ENCODE measurements around the gene NR6A1. TPM values are rescaled to one million over a fixed set of nuclear protein-coding genes. Genes with fewer than 3 reads are reported as not detected.

The NR6A1 gene
- total and polyA plus RNA-seq, 5 donors: 0.57 to 1.9 (median 0.91) TPM

DNA sequence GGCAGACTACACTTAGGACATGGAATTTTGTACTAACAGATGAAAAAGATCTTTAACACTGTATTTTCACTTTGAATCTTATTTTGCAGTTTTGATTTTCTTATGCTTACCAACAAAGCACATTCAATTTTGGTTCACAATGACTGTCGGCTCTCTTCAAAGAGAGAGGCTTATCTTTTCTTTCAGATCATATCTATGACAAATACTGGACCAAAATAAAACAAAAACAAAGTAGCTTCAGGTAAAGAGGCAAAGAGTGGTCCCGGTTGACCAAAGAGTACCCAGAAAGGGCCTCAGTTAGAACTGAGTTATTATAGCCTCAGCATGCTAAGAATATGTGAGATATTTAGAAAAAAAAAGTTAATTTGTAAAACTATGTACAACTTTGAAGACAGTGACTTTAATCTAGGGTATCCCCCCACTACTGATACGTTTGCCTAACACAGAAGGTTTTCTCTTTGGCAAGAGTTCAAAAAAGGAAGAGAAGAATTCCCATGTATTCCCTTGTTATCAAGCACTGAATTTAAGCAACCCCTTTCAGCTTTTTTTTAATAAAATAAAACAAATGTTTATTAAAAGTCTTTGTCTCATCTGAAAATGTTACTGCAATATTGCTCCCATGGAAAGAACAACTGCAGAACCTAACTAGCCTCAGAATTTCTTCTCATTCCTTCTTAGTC, 50.5 kb downstream of the NR6A1 start:
- DNase-seq: no peak
- WGBS: 57% methylated on average over 3 of the region's 3 CpGs
- H3K27ac ChIP-seq (ENCODE audit: low read length): no peak overlapping the region
- H3K4me3 ChIP-seq (ENCODE audit: low read length): no peak overlapping the region
- ATAC-seq: no peak
- H3K27me3 ChIP-seq (ENCODE audit: control insufficient read depth, insufficient read depth): no peaks in the 10 kb centered on the region
- peaks cover 7% of the 10 kb centered on the region for H3K4me1 ChIP-seq (ENCODE audit: control insufficient read depth, insufficient read depth, low read length)
- H3K9me3 ChIP-seq (ENCODE audit: control insufficient read depth, low read length): no peaks in the 10 kb centered on the region
- intact Hi-C loops (cut with DNase I): no loop called here

DNA sequence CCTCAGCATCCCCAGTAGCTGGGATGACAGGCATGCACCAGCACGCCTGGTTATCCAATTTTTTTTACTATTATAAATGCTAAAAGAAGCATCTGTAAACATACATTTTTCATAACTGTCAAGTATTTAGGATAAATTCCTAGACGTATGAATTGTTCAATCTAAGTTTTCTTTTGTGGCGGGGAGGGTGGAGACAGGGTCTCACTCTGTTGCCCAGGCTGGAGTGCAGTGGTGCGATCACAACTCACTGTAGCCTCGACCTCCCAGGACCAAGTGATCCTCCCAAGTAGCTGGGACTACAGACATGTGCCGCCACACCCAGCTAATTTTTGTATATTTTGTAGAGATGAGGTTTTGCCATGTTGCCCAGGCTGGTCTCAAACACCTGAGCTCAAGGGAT, 52.2 kb downstream of the NR6A1 start:
- no peaks in the 10 kb centered on the region for H3K27me3 ChIP-seq (ENCODE audit: control insufficient read depth, insufficient read depth)
- 91% methylated on average over 6 of the region's 6 CpGs for WGBS
- no peak for DNase-seq
- no peak for ATAC-seq
- peaks cover 2% of the 10 kb centered on the region for H3K4me1 ChIP-seq (ENCODE audit: control insufficient read depth, insufficient read depth, low read length)
- H3K27ac ChIP-seq (ENCODE audit: low read length): no peak overlapping the region
- intact Hi-C loops (cut with DNase I): no loop called here
- no peaks in the 10 kb centered on the region for H3K9me3 ChIP-seq (ENCODE audit: control insufficient read depth, low read length)
- no peak overlapping the region for H3K4me3 ChIP-seq (ENCODE audit: low read length)

DNA sequence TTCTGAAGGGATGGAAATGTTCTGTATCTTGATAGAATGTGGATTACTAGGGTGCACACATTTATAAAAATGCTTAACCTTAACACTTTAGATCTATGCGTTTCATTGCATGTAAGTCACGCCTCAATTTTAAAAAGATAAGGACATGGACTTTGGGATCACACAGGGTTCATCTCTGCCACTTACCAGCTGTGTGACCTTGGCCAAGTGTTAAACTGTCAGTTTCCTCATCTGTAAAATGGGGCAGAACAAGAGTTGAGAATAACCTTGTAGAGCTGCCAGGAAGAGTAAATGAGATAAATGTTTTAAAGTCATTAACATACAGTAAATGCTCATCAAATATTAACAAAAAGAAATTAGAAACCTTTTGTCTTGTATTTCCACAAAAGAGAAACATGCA, 53.5 kb downstream of the NR6A1 start:
- DNase-seq: no peak
- ATAC-seq: no peak
- no peaks in the 10 kb centered on the region for H3K9me3 ChIP-seq (ENCODE audit: control insufficient read depth, low read length)
- peaks cover 2% of the 10 kb centered on the region for H3K4me1 ChIP-seq (ENCODE audit: control insufficient read depth, insufficient read depth, low read length)
- intact Hi-C loops (cut with DNase I): no loop called here
- no peaks in the 10 kb centered on the region for H3K27me3 ChIP-seq (ENCODE audit: control insufficient read depth, insufficient read depth)
- H3K27ac ChIP-seq (ENCODE audit: low read length): no peak overlapping the region
- H3K4me3 ChIP-seq (ENCODE audit: low read length): no peak overlapping the region
- 97% methylated on average over 2 of the region's 2 CpGs for WGBS

DNA sequence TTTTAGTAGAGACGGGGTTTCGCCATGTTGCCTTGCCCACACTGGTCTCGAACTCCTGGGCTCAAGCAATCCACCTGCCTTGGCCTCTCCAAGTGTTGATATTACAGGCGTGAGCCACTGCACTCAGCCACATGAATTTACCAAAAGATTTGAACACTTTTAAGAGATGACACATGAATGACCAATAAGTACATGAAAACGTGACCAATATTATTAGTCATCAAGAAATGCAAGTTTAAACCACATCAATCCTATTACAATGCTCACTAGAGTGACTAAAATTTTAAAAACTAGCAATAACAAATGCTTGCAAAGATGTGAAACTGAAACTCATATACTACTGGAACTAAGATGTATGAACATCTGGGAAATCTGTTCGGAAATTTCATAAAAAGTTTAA, 54.3 kb downstream of the NR6A1 start:
- DNase-seq: no peak
- Histone ChIP-seq H3K4me1 (ENCODE audit: control insufficient read depth, insufficient read depth, low read length) (peaks cover 2% of the 10 kb centered on the region), H3K27ac (ENCODE audit: low read length) (no peak overlapping the region), H3K9me3 (ENCODE audit: control insufficient read depth, low read length) (no peaks in the 10 kb centered on the region), H3K4me3 (ENCODE audit: low read length) (no peak overlapping the region), H3K27me3 (ENCODE audit: control insufficient read depth, insufficient read depth) (no peaks in the 10 kb centered on the region)
- intact Hi-C loops (cut with DNase I): no loop called here
- WGBS: 91% methylated on average over 6 of the region's 6 CpGs
- no peak for ATAC-seq

DNA sequence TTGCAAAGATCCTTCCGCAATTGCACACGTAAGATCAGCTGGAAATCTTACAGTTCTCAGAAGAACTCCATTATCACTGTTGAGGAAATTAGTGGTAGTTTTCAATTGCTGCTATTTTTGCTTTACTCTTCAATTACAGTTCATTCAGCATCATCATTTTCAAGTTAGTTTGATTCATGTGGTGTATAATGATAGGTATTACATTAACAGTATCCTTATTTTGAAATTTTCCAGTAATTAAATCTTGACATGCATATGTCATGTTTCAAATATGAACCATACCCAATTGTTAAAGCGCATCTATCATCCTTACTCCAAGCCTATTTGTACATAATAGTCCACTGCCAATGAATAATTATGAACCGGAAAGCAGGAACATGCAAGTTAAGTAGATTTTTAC, 60.3 kb downstream of the NR6A1 start:
- DNase-seq (no peak), ATAC-seq (no peak)
- H3K27me3 ChIP-seq (ENCODE audit: control insufficient read depth, insufficient read depth): no peaks in the 10 kb centered on the region
- no peak overlapping the region for H3K27ac ChIP-seq (ENCODE audit: low read length)
- no peaks in the 10 kb centered on the region for H3K9me3 ChIP-seq (ENCODE audit: control insufficient read depth, low read length)
- H3K4me3 ChIP-seq (ENCODE audit: low read length): no peak overlapping the region
- 87% methylated on average over 4 of the region's 4 CpGs for WGBS
- intact Hi-C loops (cut with DNase I): loop anchor here in 3 of 4 donors (5.0 kb wide), 2 partner anchors 93 to 158 kb away; no protein-coding TSS in a partner anchor
- H3K4me1 ChIP-seq (ENCODE audit: control insufficient read depth, insufficient read depth, low read length): no peaks in the 10 kb centered on the region

DNA sequence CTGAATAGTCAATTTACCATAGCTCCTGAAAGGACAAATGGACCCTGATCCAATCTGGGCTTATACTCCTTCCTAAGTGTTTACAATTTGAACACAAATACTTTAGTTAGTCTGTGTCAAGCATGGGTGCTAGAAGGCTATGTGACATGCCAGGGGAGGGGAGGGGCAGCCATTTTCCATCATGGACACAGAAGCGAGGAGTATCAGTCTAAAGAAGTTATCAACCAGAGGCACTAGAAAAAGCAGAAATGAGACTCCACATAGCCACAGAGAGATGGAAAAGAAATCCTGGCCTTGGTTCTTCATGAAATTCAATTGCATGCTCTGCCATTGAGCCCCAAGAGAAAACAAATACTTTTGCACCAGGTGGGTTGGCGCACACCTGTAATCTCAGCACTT, 61.8 kb downstream of the NR6A1 start:
- H3K4me3 ChIP-seq (ENCODE audit: low read length): no peak overlapping the region
- WGBS: 90% methylated on average over 2 of the region's 2 CpGs
- no peak overlapping the region for H3K27ac ChIP-seq (ENCODE audit: low read length)
- no peaks in the 10 kb centered on the region for H3K9me3 ChIP-seq (ENCODE audit: control insufficient read depth, low read length)
- intact Hi-C loops (cut with DNase I): no loop called here
- no peaks in the 10 kb centered on the region for H3K27me3 ChIP-seq (ENCODE audit: control insufficient read depth, insufficient read depth)
- H3K4me1 ChIP-seq (ENCODE audit: control insufficient read depth, insufficient read depth, low read length): no peaks in the 10 kb centered on the region
- DNase-seq: no peak
- ATAC-seq: no peak

DNA sequence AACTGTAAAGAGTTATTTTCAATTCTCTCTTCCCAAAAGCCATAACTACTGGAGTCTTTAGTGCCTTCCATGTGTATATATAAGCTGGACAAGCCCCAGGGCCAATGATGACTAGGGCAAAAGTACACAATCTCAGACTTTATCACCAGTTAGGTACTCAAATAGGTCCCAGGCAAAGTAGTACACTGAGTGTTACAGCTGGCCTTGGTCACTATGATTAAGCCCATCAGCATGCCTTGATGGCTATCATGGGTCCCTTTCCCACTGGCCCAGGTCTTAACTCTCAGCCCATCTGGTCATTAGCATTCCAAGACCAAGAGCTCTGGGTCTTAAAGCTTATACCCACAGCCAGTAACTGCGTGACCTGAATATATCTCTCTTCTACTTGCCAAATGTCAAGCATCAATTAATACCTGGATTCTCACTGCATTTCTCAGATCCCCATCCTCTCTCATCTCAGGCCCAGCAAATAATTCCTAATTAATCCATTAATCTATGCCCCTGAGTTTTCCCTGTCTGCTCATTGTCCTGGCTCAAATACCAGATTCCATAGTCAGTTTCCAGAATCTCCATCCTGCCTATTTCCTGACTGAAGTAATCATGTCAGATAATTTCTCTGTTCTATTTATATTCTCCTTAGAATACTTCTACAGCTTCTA, 62.3 kb downstream of the NR6A1 start:
- H3K27ac ChIP-seq (ENCODE audit: low read length): no peak overlapping the region
- 92% methylated on average over 1 of the region's 1 CpG for WGBS
- intact Hi-C loops (cut with DNase I): no loop called here

DNA sequence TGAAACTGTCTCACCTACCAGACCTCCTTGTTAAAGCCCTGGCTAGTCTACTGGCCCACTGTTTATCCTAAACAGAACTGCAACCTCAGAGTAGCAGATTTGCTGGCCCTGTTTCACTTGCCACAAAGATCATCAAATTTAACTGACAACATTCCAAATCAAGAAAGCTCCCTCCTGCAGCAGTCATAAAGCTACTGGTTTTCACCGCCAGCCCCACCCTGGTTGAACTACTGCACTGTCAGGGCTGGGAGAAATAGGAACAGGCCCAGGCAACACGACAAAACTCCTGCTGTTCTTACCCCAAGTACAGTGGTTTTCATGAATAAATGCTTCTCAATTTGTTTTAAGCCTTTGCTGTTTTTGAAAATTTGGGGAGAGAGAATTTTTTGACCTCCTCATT, 63.0 kb downstream of the NR6A1 start:
- Histone ChIP-seq H3K27me3 (ENCODE audit: control insufficient read depth, insufficient read depth) (no peaks in the 10 kb centered on the region), H3K4me3 (ENCODE audit: low read length) (no peak overlapping the region), H3K4me1 (ENCODE audit: control insufficient read depth, insufficient read depth, low read length) (no peaks in the 10 kb centered on the region), H3K9me3 (ENCODE audit: control insufficient read depth, low read length) (no peaks in the 10 kb centered on the region), H3K27ac (ENCODE audit: low read length) (no peak overlapping the region)
- WGBS: 81% methylated on average over 2 of the region's 2 CpGs
- intact Hi-C loops (cut with DNase I): no loop called here
- DNase-seq (no peak), ATAC-seq (no peak)

More for the DNA sequence above, 62.3 kb downstream of the NR6A1 start:
- ATAC-seq: no peak
- no peaks in the 10 kb centered on the region for H3K9me3 ChIP-seq (ENCODE audit: control insufficient read depth, low read length)
- H3K4me1 ChIP-seq (ENCODE audit: control insufficient read depth, insufficient read depth, low read length): no peaks in the 10 kb centered on the region
- DNase-seq: no peak
- no peak overlapping the region for H3K4me3 ChIP-seq (ENCODE audit: low read length)
- no peaks in the 10 kb centered on the region for H3K27me3 ChIP-seq (ENCODE audit: control insufficient read depth, insufficient read depth)

DNA sequence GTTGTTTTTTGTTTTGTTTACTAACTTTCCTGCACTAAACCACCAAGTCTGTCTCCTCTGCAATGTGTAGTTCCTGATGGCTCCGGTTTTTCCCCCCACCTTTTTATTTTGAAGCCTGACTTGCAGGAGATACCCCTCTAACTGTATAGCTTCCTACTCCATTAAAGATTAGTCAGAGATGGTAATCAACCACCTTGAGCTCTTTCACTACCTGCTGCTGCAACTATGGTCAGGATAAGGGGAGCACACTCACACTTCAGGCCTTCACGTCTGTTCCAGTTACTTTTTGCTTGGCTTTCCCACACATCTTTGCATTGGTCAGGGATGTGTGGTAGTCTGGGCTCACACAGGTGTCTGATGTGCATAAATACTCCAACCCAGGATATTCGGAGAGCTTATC, 63.4 kb downstream of the NR6A1 start:
- ATAC-seq: no peak
- WGBS: 85% methylated on average over 3 of the region's 3 CpGs
- Histone ChIP-seq H3K27ac (ENCODE audit: low read length) (no peak overlapping the region), H3K4me1 (ENCODE audit: control insufficient read depth, insufficient read depth, low read length) (no peaks in the 10 kb centered on the region), H3K27me3 (ENCODE audit: control insufficient read depth, insufficient read depth) (no peaks in the 10 kb centered on the region), H3K9me3 (ENCODE audit: control insufficient read depth, low read length) (no peaks in the 10 kb centered on the region), H3K4me3 (ENCODE audit: low read length) (no peak overlapping the region)
- intact Hi-C loops (cut with DNase I): no loop called here
- no peak for DNase-seq

DNA sequence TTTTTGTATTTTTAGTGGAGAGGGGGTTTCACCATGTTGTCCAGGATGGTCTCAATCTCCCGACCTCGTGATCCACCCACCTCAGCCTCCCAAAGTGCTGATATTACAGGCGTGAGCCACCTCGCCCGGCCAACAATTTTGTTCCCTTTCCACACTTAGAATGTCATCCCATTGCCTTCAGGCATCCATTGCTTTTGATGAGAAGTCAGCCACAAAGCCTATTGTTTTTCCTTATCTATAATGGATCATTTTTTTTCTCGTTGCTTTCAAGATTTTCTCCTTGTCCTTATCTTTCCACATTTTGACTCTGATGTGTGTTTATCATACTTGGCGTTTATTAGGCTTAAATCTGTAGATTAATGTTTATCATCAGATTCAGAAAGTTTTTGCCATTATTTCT, 64.4 kb downstream of the NR6A1 start:
- intact Hi-C loops (cut with DNase I): no loop called here
- DNase-seq (no peak), ATAC-seq (no peak)
- H3K4me1 ChIP-seq (ENCODE audit: control insufficient read depth, insufficient read depth, low read length): no peaks in the 10 kb centered on the region
- H3K27me3 ChIP-seq (ENCODE audit: control insufficient read depth, insufficient read depth): no peaks in the 10 kb centered on the region
- H3K9me3 ChIP-seq (ENCODE audit: control insufficient read depth, low read length): no peaks in the 10 kb centered on the region
- H3K4me3 ChIP-seq (ENCODE audit: low read length): no peak overlapping the region
- no peak overlapping the region for H3K27ac ChIP-seq (ENCODE audit: low read length)
- WGBS: 90% methylated on average over 7 of the region's 7 CpGs

DNA sequence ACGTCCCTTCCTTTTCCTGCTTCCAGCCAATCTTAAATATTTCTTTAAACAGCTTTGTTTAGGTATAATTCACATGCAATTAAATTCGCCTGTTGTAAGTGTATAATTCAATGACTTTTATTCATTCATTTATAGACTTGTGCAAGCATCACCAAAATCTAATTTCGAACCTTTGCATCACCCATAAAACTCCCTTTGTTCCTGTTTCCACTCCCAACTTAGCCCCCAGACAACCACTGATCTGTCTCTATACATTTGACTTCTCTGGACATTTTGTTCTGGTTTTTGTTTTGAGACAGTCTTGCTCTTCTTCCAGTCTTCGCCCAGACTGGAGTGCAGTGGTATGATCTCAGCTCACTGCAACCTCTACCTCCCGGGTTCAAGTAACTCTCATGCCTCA, 71.5 kb downstream of the NR6A1 start:
- 87% methylated on average over 5 of the region's 5 CpGs for WGBS
- intact Hi-C loops (cut with DNase I): no loop called here
- H3K9me3 ChIP-seq (ENCODE audit: control insufficient read depth, low read length): no peaks in the 10 kb centered on the region
- no peak for ATAC-seq
- H3K27ac ChIP-seq (ENCODE audit: low read length): no peak overlapping the region
- H3K4me1 ChIP-seq (ENCODE audit: control insufficient read depth, insufficient read depth, low read length): no peaks in the 10 kb centered on the region
- DNase-seq: no peak
- no peak overlapping the region for H3K4me3 ChIP-seq (ENCODE audit: low read length)
- no peaks in the 10 kb centered on the region for H3K27me3 ChIP-seq (ENCODE audit: control insufficient read depth, insufficient read depth)

Measured in right cardiac atrium (tissue), 5 donors.